HepG2 (cell line): ENCODE data around the gene FBXO41. TPM values are rescaled to one million over a fixed set of nuclear protein-coding genes. Genes with fewer than 3 reads are reported as not detected.

Experiments used
- GTF2F1 ChIP-seq: fragments of 150-350 bp; IDR thresholded peaks from 2 replicates; pipeline ENCODE4 v1.6.1; 2014; ENCODE audit warnings: low read length
- MLLT10 ChIP-seq: sonication (generic); formaldehyde crosslinking; IDR thresholded peaks from 2 replicates; pipeline ENCODE4 v1.4.0; 2020; ENCODE audit warnings: missing genetic modification reagents
- MTA3 ChIP-seq: sonication (generic); formaldehyde crosslinking; IDR thresholded peaks from 2 replicates; pipeline ENCODE4 v1.4.0; 2020; ENCODE audit warnings: missing genetic modification reagents
- NFATC3 ChIP-seq: sonication (generic); formaldehyde crosslinking; IDR thresholded peaks from 2 replicates; pipeline ENCODE4 v1.5.1; 2020; ENCODE audit warnings: mild to moderate bottlenecking, missing genetic modification reagents
- NFKBIZ ChIP-seq: IDR thresholded peaks from 2 replicates; pipeline ENCODE4 v1.6.1; 2018; ENCODE audit warnings: missing genetic modification reagents, missing compliant biosample characterization
- PPARG ChIP-seq: conservative IDR thresholded peaks from 2 replicates; pipeline ENCODE4 v1.6.1; 2016; ENCODE audit warnings: missing biosample characterization, missing genetic modification reagents
- RBFOX2 ChIP-seq: fragments of 200-400 bp; formaldehyde crosslinking; IDR thresholded peaks from 2 replicates; pipeline ENCODE4 v1.6.1; 2017; ENCODE audit warnings: low read depth, mild to moderate bottlenecking, low read length
- SP5 ChIP-seq: IDR thresholded peaks from 2 replicates; pipeline ENCODE4 v1.6.1; 2016; ENCODE audit warnings: low read depth, borderline replicate concordance
- SSRP1 ChIP-seq: IDR thresholded peaks from 2 replicates; pipeline ENCODE4 v1.6.1; 2016; ENCODE audit warnings: control low read depth
- TOE1 ChIP-seq: sonication (generic); formaldehyde crosslinking; IDR thresholded peaks from 2 replicates; pipeline ENCODE4 v1.4.0; 2020; ENCODE audit warnings: mild to moderate bottlenecking, missing genetic modification reagents
- TP53 ChIP-seq: sonication (generic); formaldehyde crosslinking; conservative IDR thresholded peaks from 2 replicates; pipeline ENCODE4 v1.4.0; 2020; ENCODE audit warnings: missing genetic modification reagents
- ZNF260 ChIP-seq: sonication (generic); formaldehyde crosslinking; IDR thresholded peaks from 2 replicates; pipeline ENCODE4 v1.4.0; 2020; ENCODE audit warnings: missing genetic modification reagents, low read depth, mild to moderate bottlenecking, borderline replicate concordance
- ZNF451 ChIP-seq: sonication (generic); formaldehyde crosslinking; IDR thresholded peaks from 2 replicates; pipeline ENCODE4 v1.5.0; 2020; ENCODE audit warnings: mild to moderate bottlenecking, missing genetic modification reagents
- ZNF460 ChIP-seq: sonication (generic); formaldehyde crosslinking; IDR thresholded peaks from 2 replicates; pipeline ENCODE4 v1.5.1; 2020; ENCODE audit warnings: missing genetic modification reagents, mild to moderate bottlenecking, borderline replicate concordance
- ZNF775 ChIP-seq: sonication (generic); formaldehyde crosslinking; IDR thresholded peaks from 2 replicates; pipeline ENCODE4 v1.4.0; 2020; ENCODE audit warnings: missing genetic modification reagents, mild to moderate bottlenecking, moderate library complexity, borderline replicate concordance
- ZNF792 ChIP-seq: IDR thresholded peaks from 2 replicates; pipeline ENCODE4 v1.6.1; 2016
- ZNF850 ChIP-seq: sonication (generic); formaldehyde crosslinking; conservative IDR thresholded peaks from 2 replicates; pipeline ENCODE4 v1.9.0; 2021; ENCODE audit warnings: mild to moderate bottlenecking, missing genetic modification reagents
- polyA plus RNA-seq, 8 experiments: library from polyadenylated mRNA; depleted of rRNA in 3 of 8; stranded (reverse) in 7 of 8; unstranded in 1 of 8; fragments of >200 nt; fragmentation: Illumina TruSeq in 4 of 8; extraction: Trizol in 4 of 8; gene quantifications; 2 replicates each; pipeline versions ENCODE4 v1.2.1 to v1.2.3, GENCODE V29; 2011 to 2016; ENCODE audit warnings: low read depth in 4 of 8, missing spikeins in 1 of 8, mixed read lengths in 1 of 8; ENCODE audit not compliant: insufficient read depth in 1 of 8
- total RNA-seq, 5 experiments: library from RNA; depleted of rRNA; stranded (reverse); fragments of >200 nt; fragmentation: Illumina TruSeq; extraction: Trizol; gene quantifications; 2 replicates each; pipeline ENCODE4 v1.2.3, GENCODE V29; 2016; ENCODE audit warnings: low read depth in 1 of 5
- TF ChIP-seq, protein P1 (sequence below): sonication (generic); formaldehyde crosslinking; IDR thresholded peaks from 2 replicates; pipeline ENCODE4 v1.4.0; 2020; ENCODE audit warnings: mild to moderate bottlenecking, missing genetic modification reagents, borderline replicate concordance
- TF ChIP-seq, protein P2 (sequence below): sonication (generic); formaldehyde crosslinking; IDR thresholded peaks from 2 replicates; pipeline ENCODE4 v1.4.0; 2020; ENCODE audit warnings: mild to moderate bottlenecking, missing genetic modification reagents
- TF ChIP-seq, protein P3 (sequence below): sonication (generic); formaldehyde crosslinking; IDR thresholded peaks from 2 replicates; pipeline ENCODE4 v1.4.0; 2020; ENCODE audit warnings: low read depth, mild to moderate bottlenecking, missing genetic modification reagents
- TF ChIP-seq, protein P4 (sequence below): sonication (generic); formaldehyde crosslinking; IDR thresholded peaks from 2 replicates; pipeline ENCODE4 v1.9.0; 2021; ENCODE audit warnings: missing genetic modification reagents, borderline replicate concordance

Gene FBXO41
- total and polyA plus RNA-seq, 2 of the 13 experiments (the other 11 are each of a cell fraction or from before 2014, with no cell fraction given): 4.2 to 10.3 TPM

DNA sequence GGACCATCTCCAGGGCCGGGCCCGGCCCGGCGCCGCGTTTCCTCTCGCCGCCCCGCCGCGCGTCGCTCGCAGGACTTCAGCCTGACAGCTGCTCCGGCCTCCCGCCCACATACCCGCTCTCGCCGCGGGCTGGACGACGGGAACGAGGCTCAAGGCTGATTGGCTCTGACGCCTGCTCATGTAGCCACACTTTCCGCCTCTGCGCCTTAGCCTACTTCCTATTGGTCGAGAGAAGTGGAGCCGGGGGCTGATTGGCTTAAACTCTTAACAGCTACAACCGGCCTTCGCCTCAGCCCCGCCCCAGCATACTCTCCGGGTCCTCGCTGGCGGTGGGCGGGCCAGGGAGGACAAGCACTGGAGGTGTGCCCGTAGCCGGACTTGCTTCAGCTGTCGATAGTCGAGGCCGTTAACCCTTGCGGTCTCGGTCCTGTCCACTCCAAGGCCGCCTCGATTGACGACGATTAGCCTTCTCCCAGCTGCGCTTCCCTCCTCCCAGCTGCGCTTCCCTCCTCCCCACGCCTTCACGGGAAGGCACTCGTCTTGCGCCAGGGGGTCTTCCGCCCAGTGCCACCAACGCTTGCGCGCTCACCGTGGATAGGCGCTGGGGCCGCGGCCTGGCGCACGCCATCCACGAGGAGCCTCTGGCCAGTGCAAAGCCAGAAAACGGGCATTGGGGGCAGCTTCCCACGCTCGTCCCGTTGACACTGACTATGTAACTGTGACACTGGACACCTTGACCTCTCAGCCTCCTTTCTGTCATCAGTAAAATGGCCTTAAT, 50.9 kb downstream of the FBXO41 start, which contains the start of gene PRADC1 (continued):
- TF ChIP-seq, protein P1, sequence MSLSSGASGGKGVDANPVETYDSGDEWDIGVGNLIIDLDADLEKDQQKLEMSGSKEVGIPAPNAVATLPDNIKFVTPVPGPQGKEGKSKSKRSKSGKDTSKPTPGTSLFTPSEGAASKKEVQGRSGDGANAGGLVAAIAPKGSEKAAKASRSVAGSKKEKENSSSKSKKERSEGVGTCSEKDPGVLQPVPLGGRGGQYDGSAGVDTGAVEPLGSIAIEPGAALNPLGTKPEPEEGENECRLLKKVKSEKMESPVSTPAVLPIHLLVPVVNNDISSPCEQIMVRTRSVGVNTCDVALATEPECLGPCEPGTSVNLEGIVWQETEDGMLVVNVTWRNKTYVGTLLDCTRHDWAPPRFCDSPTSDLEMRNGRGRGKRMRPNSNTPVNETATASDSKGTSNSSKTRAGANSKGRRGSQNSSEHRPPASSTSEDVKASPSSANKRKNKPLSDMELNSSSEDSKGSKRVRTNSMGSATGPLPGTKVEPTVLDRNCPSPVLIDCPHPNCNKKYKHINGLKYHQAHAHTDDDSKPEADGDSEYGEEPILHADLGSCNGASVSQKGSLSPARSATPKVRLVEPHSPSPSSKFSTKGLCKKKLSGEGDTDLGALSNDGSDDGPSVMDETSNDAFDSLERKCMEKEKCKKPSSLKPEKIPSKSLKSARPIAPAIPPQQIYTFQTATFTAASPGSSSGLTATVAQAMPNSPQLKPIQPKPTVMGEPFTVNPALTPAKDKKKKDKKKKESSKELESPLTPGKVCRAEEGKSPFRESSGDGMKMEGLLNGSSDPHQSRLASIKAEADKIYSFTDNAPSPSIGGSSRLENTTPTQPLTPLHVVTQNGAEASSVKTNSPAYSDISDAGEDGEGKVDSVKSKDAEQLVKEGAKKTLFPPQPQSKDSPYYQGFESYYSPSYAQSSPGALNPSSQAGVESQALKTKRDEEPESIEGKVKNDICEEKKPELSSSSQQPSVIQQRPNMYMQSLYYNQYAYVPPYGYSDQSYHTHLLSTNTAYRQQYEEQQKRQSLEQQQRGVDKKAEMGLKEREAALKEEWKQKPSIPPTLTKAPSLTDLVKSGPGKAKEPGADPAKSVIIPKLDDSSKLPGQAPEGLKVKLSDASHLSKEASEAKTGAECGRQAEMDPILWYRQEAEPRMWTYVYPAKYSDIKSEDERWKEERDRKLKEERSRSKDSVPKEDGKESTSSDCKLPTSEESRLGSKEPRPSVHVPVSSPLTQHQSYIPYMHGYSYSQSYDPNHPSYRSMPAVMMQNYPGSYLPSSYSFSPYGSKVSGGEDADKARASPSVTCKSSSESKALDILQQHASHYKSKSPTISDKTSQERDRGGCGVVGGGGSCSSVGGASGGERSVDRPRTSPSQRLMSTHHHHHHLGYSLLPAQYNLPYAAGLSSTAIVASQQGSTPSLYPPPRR: no peak
- TF ChIP-seq ZNF460 (CRISPR knock-in tag): no peak
- TF ChIP-seq ZNF792 (CRISPR knock-in tag): peak; percentile 80
- TF ChIP-seq MTA3 (CRISPR knock-in tag): no peak
- TF ChIP-seq TP53 (CRISPR knock-in tag): no peak
- no peak for TF ChIP-seq ZNF260 (CRISPR knock-in tag)
- TF ChIP-seq ZNF850 (CRISPR knock-in tag): no peak
- no peak for TF ChIP-seq MLLT10
- TF ChIP-seq, protein P2, sequence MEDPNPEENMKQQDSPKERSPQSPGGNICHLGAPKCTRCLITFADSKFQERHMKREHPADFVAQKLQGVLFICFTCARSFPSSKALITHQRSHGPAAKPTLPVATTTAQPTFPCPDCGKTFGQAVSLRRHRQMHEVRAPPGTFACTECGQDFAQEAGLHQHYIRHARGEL (CRISPR knock-in tag): no peak; the same call in 1 of the 2 replicates
- peak; percentile 96 for TF ChIP-seq SSRP1 (CRISPR knock-in tag)
- TF ChIP-seq NFATC3 (CRISPR knock-in tag): no peak
- TF ChIP-seq GTF2F1: no peak
- 0 out of 2 replicates have a peak, but pooled peaks have one; percentile 34 for TF ChIP-seq NFKBIZ (CRISPR knock-in tag)
- TF ChIP-seq, protein P3, sequence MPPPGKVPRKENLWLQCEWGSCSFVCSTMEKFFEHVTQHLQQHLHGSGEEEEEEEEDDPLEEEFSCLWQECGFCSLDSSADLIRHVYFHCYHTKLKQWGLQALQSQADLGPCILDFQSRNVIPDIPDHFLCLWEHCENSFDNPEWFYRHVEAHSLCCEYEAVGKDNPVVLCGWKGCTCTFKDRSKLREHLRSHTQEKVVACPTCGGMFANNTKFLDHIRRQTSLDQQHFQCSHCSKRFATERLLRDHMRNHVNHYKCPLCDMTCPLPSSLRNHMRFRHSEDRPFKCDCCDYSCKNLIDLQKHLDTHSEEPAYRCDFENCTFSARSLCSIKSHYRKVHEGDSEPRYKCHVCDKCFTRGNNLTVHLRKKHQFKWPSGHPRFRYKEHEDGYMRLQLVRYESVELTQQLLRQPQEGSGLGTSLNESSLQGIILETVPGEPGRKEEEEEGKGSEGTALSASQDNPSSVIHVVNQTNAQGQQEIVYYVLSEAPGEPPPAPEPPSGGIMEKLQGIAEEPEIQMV (CRISPR knock-in tag): peak; percentile 41; the same call in 1 of the 2 replicates
- peak; percentile 65 for TF ChIP-seq ZNF451 (CRISPR knock-in tag)
- TF ChIP-seq, protein P4, sequence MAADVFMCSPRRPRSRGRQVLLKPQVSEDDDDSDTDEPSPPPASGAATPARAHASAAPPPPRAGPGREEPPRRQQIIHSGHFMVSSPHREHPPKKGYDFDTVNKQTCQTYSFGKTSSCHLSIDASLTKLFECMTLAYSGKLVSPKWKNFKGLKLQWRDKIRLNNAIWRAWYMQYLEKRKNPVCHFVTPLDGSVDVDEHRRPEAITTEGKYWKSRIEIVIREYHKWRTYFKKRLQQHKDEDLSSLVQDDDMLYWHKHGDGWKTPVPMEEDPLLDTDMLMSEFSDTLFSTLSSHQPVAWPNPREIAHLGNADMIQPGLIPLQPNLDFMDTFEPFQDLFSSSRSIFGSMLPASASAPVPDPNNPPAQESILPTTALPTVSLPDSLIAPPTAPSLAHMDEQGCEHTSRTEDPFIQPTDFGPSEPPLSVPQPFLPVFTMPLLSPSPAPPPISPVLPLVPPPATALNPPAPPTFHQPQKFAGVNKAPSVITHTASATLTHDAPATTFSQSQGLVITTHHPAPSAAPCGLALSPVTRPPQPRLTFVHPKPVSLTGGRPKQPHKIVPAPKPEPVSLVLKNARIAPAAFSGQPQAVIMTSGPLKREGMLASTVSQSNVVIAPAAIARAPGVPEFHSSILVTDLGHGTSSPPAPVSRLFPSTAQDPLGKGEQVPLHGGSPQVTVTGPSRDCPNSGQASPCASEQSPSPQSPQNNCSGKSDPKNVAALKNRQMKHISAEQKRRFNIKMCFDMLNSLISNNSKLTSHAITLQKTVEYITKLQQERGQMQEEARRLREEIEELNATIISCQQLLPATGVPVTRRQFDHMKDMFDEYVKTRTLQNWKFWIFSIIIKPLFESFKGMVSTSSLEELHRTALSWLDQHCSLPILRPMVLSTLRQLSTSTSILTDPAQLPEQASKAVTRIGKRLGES (CRISPR knock-in tag): no peak
- peak; percentile 67; the same call in 1 of the 2 replicates for TF ChIP-seq TOE1 (CRISPR knock-in tag)
- peak; percentile 21; the same call in 1 of the 2 replicates for TF ChIP-seq ZNF775
- TF ChIP-seq SP5 (CRISPR knock-in tag): peak; percentile 89
- TF ChIP-seq PPARG (CRISPR knock-in tag): peak; percentile 22
- TF ChIP-seq RBFOX2: peak; percentile 64
